ENCODE data around the gene TMEM168.

- TF ChIP-seq CTCF (IDR thresholded peaks at IDR 0.05) (no peak), POLR2A (IDR thresholded peaks at IDR 0.05) (no peak), POLR2AphosphoS5 (IDR thresholded peaks at IDR 0.05; ENCODE audit: insufficient read depth in 1 of 2, low read depth in 1 of 2) (no peak)
Measured at GRCh38 chr7:112715525-112715924, 74.7 kb downstream of the TMEM168 start.

Data from vagina (tissue), 2 donors.